Measurements from ENCODE around the gene ARFGEF2.
"Not testable (repeated sequence)": the region's sequence is repeated elsewhere in the genome, so short reads cannot be mapped to it uniquely, and the experiment has no call there.

ARFGEF2 gene

DNA sequence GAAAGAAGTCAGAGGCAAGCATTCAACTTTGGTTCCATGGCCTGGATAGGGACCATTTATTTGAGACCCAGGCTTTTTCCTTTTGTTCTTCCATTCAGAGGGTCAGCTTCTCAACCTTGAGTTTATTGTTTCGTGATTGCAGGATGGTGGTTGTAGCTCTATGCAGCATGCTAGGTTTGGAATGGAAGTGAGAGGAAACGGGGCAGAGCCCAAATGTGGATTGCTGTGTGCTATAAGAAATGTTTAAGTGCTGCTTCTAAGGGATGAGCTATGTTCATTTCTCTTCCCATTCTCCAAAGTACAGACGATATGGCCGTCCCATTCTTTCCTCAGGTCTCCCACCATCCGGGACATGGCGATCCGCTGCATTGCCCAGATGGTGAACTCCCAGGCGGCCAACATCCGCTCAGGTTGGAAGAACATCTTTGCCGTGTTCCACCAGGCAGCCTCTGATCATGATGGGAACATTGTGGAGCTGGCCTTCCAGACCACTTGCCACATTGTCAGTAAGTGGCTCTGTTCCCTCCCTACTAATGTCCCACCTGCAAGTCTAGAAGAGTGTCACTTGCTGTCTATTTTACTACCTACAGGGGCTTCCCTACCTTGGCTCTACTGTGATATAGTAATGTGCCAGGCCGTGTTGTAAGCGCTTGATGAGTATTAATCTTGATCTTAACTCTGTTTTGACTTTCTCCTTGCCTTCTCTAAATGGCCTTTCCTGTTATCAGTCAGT is 88.6 kb downstream of the ARFGEF2 start:
- no peak for DNase-seq

DNA sequence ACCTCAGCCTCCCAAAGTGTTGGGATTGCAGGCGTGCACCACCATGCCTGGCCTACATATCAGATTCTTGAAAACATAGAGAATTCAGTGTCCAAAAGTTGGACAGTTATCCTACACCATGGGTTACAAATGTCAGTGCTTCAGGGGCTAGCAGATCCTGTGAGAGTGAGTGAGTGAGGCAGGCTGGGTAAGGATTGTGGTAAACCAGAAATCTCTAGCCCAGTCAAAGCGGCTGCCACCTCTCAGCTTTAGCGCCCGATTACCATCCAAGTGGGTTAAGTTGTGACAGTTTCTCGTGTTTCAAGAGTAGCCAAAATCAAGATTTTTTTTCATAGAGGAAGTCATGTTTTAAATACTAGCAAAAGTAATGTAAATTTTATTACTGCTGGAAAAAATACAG is 102.7 kb downstream of the ARFGEF2 start:
- DNase-seq = no peak

DNA sequence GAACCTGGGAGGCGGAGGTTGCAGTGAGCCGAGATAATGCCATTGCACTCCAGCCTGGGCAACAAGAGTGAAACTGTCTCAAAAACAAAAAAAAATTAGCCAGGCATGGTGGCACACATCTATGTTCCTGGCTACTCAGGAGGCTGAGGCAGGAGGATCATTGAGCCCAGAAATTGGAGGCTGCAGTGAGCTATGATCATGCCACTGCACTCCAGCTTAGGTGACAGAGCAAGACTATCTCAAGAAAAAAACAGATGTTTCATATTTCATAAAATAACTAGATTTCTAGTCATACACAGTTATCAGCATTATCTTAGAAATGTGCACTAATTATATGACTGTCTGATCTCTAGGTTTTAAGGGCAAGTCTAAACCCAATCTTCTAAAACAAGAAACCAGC is 106.7 kb downstream of the ARFGEF2 start:
- DNase-seq = not testable (repeated sequence)

DNA sequence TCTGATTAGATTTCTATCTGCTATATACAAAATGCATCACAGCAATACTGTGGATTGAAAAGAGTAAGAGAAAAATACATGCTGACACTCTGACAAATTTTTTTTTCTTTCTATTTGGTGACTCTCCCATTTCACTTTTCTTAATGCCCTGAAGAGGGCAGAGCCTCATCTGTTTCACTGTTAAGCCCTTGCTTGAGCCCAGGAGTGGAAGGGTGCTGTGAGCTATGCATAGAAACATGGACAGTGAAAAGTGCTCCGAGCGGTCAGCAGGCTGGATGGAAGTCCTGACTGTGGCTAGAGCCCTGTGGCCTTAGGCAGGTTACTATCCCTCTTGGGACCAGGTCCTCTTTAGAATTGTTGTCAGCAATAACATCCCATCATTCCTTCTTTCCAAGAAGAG is 107.2 kb downstream of the ARFGEF2 start:
- DNase-seq = no peak

DNA sequence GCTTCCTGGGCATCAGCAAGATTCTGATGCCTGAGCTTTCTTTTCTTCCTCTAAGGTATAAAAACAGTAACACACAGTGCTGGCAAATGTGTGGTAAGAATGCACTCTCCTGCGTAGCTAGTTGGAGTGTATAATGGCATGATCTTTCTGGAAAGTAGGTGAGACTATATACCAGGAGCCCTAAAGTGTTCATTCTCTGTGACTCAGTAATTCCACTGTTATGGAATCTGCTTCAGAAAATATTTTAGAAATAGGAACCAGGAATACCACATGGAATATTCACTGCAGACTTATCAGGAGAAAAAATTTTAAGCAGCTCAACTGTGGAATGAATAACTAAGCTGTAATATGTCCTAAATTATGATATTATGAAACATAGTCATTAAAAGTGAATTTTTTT is 107.7 kb downstream of the ARFGEF2 start:
- DNase-seq = no peak

DNA sequence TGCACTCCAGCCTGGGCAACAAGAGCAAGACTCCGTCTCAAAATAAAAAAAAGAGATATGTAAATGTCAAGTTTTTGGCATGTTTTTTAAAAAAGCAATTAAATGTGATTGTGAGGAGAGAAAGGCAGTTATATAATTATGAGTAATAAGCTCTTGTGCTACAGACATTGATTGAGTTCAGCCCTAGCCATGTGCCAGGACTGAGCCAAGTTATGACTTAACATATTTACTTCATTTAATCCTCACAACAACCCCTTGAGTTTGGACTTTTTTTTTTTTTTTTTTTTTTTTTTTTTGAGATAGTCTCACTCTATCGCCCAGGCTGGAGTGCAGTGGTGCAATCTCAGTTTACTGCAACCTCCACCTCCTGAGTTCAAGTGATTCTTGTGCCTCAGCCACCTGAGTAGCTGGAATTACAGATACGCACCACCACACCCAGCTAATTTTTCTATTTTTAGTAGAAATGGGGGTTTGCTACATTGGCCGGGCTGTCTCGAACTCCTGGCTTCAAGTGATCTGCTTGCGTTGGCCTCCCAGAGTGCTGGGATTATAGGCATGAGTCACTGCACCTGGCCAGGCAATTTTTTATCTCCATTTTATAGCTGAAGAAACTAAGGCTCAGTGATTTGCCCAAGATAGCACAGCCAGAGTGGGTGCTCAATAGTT is 109.6 kb downstream of the ARFGEF2 start:
- no peak for DNase-seq

DNA sequence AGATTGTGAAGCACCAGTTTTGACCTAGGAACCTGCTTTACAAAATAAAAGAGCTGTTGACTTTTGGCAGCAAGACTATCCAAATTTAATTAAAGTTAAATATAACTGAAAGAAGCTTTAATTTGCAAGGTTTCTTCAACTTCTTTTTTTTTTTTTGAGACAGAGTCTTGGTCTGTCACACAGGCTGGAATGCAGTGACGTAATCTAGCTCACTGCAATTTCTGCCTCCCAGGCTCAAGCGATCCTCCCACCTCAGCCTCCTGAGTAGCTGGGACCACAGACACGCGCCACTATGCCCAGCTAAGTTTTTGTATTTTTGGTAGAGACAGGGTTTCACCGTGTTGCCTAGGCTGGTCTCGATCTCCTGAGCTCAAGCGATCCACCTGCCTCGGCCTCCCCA is 110.9 kb downstream of the ARFGEF2 start:
- no peak for DNase-seq

DNA sequence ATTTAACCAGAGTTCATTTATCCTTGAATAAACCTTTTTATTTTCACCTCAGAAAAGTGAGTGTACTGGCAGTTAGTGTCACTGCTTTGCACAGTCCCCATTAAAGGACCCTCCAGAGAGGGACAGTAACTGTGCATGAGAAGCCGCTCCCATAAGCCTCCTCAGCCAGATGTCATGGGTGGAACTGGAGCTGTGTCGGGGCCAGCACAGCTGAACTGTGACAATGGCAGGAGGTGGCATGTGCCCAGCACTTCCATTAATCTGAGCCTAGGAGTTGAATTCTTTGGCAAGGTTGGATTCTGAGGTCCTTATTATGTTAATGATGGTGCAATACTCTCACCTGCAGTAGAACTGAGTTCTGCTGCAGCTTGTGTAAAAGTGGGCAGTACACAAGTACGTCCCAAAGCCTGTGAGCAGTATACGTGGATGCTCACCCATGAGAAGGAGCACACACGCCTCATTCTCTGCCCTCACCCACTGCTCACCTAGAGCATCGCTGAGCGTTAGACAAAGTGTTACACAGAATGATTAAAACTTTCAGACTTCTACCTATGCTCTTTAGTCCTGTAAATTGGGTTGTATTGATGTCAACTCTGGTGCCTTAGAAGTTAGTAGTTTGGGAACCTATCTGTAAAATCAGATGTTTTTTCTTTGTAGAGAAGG is 112.7 kb downstream of the ARFGEF2 start:
- DNase-seq = no peak

DNA sequence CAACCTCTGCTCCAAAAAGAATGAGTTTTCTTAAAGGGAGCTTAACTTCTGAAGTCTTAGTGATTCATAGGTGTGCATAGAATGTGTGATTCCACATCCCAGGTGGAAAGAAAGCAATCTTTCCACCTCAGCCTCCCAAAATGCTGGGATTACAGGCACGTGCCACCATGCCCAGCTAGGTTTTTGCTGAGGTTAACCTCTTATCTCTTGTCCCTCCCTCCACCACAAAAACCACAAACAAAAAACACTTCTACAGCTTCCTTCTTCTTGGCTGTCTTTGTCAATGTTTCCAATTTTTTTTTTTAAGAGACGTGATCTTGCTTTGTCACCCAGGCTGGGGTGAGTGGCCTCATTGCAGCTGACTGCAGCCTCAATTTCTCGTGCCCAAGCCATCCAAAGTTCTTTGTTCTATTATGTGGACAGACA is 116.5 kb downstream of the ARFGEF2 start:
- peak; percentile 37 for DNase-seq

DNA sequence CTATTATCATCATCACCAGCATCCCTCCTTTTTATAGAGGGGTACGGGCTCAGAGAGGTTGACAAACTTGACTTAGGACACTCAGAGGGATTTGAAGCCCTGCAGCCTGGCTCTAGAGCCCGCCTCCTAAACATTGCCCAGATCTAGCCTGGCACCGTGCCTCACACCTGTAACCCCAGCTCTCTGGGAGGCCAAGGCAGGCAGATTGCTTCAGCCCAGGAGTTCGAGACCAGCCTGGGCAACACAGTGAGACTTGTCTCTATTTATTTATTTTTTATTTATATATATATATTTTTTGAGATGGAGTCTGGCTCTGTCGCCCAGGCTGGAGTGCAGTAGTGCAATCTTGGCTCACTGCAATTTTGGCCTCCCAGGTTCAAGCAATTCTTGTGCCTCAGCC is 118.3 kb downstream of the ARFGEF2 start:
- DNase-seq = no peak

DNA sequence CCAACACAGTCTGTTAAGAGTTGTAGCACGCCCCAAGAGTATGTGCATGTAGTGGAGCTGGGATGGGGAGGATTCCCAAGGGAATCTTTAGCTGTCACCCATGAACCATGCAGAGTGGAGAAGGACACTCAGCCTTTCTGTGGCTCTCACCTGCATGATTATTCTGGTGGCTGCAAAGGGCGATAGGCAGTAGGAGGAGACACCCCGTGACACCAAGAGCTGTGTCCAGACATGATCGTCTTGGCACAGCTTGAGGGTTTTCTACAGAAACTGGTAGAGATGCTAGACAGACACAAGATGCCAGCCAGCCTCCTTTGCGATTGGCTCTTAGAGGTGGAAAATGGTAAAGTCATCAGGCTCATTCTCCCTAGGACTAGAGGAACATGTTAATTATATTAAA is 121.5 kb downstream of the ARFGEF2 start:
- DNase-seq = no peak

DNA sequence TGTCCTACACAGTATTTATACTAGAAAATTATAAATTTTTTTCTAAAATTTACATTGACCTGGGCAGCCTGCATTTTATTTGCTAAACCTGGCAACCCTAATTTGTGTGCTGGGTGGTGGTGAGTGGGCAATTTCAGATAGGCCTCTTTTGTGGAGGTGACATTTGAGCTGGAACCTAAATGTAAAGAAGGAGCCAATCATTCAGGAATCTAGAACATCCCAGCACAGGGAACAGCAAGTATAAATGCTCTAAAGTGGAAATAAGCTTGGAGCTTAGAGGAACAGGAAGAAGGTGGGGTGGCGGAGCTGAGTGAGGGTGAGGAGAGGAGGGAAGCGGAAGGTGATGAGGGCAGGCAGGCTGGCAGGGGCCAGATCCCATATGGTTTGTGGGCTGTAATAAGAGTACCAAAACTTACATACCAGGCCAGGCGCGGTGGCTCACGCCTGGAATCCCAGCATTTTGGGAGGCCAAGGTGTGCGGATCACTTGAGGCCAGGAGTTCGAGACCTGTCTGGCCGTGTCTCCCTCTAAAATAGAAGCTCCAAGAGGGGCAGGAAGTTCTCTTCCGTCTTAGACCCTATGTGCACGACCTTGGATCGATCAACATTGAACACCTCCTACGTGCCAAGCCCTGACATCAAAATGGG is 124.1 kb downstream of the ARFGEF2 start:
- DNase-seq = peak; percentile 30

DNA sequence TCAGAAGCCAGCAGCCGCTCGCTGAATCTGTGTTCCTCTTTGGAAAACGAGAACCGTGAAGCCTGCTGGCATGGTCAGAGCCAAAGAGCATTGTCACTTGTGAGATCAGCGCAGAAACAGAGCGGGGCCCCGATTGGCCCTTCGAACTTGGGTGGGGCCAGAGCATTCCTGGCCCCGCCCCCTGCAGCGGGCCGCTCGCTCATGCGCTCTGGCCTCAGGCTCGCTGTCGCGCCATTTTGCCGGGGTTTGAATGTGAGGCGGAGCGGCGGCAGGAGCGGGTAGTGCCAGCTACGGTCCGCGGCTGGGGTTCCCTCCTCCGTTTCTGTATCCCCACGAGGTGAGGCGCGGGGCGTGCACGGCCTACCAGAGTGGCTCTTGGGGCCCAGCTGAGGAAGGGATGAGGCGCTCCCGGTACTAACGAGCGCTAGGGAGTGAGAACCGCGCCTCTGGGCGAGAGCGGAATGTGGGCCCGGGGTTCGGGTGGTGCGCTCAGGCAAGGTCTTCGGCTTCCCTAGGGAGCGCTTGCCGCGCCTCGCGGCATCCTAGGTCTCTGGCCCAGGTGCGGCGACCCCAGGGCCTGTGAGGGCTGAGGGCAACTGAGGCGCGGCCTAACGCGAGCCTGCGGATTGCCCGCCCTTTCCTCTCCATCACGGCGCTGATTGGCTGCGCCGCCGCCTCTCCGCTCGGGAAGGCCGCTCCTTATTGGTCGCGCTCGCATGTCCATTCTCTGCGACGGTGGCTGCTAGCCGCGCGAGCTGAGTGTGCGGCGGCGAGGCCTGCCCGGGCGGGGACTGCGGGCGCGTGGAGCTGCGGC is 124.8 kb downstream of the ARFGEF2 start, which contains the start of gene CSE1L:
CSE1L (plus strand) TSS at position 226 of the 814 bp plus-strand sequence. CDS start 12,152 bp downstream, outside the sequence.
- DNase-seq = peak; percentile 95

DNA sequence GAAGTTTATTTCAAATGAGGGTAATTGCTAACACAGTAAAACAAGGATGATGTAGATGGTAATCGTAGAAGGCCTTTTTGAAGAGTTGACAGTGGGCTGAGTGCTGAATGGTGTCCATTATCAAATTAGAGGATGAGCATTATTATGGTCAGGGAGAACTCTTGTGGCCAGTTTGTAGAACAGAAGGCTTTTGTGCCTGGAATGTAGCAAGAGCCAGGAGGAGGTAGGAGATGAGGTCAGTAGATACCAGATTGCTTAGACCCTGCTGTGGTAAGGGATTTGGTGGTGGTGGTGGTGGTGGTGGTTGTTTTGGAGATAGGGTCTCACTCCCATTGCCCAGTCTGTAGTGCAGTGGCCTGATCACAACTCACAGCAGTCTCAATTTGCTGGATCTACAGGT is 130.8 kb downstream of the ARFGEF2 start:
- no peak for DNase-seq

DNA sequence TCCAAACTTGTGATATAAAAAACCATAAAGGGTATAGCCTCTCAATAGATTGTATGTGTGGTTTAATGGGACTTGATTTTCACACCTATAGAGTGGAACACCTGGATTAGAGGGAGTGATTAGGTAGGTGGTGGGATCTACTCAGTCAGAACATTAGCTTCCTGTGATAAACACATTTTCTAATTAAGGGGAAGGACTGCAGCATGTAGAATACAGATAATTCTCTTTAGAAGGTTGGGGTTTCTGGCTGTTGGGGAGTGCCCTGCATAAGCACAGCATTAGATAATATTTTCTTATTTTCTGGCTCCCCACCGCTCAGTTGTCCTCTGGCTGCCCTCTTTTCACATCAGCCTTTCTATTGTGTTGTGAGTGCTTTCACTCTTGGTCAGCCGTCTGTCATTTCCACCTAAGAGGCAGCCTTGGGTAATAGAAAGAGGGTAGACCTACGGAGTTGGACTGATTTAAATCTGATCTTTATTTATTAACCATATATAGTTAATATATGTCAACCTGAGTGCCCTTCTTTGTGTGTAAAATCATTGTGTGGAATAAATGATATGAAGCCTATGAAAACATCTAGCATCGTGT is 132.6 kb downstream of the ARFGEF2 start:
- DNase-seq = no peak

DNA sequence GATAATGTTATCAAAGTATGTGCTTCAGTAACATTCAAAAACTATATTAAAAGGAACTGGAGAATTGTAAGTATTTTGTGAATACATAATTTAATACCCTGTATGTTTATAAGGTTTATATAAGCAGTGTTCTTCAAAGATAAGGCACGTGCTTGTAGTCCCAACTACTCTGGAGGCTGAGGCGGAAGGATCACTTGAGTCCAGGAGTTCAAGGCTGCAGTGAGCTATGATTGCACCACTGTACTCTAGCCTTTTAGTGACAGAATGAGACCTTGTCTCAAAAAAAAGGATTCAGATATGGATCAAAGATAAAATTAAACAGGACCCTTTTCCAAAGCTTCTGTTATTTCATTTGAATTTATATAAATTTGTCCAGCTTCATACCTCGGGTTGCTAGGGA is 141.8 kb downstream of the ARFGEF2 start:
- no peak for DNase-seq

DNA sequence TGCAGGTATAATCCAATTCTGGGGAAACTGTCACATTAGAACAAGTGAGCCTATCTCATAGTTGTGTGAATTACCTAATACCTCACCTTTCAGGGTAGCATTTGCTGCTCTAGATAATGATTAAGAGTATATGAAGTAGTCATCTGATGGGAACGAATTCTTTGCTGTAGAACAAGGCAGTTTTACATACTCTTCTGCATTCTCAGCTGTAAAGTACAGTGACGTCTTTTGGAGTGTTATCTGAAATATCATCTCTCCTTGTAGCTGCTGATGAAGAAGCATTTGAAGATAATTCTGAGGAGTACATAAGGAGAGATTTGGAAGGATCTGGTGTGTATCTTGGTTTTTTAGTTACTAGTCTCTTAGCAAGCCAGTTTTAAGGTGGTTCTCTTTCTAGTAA is 153.0 kb downstream of the ARFGEF2 start:
- no peak for DNase-seq

DNA sequence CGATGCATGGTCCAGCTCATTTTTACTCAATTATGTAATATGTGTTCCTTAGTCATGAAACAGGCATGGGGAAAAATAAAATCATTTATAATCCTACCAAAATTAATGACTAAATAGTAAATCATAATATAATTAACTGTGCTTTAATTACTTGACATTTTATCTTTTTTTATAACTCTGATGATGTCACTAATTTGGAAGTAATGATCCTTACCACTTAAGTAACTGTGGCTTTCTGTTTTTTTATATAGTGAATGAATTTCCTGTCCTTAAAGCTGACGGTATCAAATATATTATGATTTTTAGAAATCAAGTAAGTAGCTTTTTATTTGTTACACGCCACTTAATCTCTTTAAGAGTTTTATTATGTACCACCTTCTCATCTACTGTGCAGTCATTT is 156.8 kb downstream of the ARFGEF2 start:
- no peak for DNase-seq

DNA sequence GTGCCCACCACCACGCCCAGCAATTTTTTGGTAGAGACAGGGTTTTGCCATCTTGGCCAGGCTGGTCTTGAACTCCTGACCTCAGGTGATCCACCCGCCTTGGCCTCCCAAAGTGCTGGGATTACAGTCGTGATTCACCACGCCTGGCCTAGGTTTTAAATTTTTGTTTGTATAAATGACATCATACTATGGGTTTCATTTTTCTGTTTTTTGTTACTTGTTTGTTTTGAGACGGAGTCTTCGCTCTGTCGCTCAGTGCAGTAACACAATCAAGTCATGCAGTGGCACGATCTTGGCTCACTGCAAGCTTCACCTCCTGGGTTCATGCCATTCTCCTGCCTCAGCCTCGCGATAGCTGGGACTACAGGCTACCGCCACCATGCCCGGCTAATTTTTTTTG is 160.8 kb downstream of the ARFGEF2 start:
- not testable (repeated sequence) for DNase-seq

Data from CD4-positive, alpha-beta T cell treated with Interleukin-12 subunit alpha and Interleukin-12 subunit beta, for 1 hour (primary cell).